GM18498 (cell line): ENCODE results near the gene ADAM8.
"Not testable (repeated sequence)": the region's sequence is repeated elsewhere in the genome, so short reads cannot be mapped to it uniquely, and the experiment has no call there.

ENCODE experiments used
- ATAC-seq: cut with Tn5 transposase; IDR thresholded peaks from one replicate; pipeline ENCODE4 v1.9.1; 2021; ENCODE audit warnings: mild to moderate bottlenecking, moderate library complexity; ENCODE audit not compliant: unreplicated experiment

Gene ADAM8

DNA sequence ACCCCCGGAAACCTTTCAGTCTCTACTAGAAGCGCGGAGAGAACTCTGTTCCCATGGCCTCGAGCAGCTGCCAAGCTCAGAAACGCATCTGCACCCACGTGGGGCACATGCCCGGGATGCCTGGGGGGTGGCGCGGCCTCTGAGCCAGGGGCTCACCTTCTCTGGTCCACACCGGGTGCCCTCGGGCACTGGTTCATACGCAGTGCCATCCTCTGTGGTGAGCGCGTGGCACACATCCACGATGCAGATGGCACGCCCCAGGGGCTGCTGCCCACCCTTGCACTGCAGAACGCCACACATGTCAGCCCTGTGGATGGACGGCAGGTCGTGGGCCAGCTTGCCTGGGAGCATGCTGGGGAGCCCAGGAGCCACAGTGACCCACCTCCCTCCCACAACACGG lies 6.5 kb downstream of the ADAM8 start:
- no peak for ATAC-seq

DNA sequence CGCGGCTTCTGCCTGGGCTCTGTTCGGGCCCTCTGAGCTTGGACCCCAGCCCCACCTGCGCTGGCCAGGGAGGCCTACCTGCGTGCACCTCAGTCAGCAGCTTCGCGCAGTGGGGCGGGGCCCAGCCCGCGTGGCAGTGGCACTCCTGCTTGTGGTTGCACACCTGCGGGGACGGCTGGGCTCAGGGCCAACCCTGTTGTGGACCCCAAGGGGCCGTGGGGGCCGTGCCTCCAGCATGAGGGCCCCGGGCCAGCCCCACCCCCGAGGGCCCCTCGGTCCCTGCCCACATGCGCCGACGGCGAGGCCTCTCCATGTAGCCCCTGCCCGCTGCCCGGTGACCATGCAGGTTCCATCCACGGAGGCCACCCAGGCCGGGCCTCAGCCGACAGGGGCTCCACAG lies 7.3 kb downstream of the ADAM8 start:
- ATAC-seq, result no peak

DNA sequence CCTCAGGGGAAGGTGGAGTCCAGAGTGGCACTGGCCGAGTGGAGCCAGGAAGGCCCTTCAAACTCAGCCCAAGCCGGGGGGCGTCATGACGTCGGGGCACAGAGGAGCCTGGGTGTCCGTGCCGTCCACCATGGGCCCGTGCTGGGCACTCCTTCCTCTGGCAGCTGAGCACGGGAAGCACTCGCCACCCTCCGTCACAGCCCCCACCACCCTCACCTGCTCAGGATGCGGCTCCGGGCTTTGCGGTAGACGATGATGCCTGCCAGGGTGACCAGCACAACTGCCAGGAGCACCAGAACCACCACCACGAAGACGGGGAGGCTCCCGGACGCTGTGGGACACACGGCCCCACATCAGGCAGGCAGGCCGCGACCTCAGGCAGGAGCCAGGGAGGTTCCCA lies 8.1 kb downstream of the ADAM8 start:
- no peak for ATAC-seq

GRCh38 chr10:133267829-133268228 lies 8.8 kb downstream of the ADAM8 start:
- no peak for ATAC-seq

- ATAC-seq, result no peak
These were observed 9.4 kb downstream of the ADAM8 start for GRCh38 chr10:133267293-133267692.

- no peak for ATAC-seq
These were observed 10.4 kb downstream of the ADAM8 start for GRCh38 chr10:133266056-133266795.

DNA sequence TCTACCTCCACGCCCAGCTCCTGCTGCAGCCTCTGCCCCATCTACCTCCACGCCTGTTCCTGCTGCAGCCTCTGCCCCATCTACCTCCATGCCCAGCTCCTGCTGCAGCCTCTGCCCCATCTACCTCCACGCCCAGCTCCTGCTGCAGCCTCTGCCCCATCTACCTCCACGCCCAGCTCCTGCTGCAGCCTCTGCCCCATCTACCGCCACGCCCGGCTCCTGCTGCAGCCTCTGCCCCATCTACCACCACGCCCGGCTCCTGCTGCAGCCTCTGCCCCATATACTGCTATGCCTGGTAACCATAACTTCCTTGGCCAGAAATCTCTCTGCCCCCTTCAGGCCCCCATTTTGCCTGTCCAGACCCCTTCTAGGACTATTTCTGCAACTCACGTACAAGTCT lies 11.6 kb downstream of the ADAM8 start:
- not testable (repeated sequence) for ATAC-seq

GRCh38 chr10:133264461-133264860 lies 12.2 kb downstream of the ADAM8 start:
- no peak for ATAC-seq

DNA sequence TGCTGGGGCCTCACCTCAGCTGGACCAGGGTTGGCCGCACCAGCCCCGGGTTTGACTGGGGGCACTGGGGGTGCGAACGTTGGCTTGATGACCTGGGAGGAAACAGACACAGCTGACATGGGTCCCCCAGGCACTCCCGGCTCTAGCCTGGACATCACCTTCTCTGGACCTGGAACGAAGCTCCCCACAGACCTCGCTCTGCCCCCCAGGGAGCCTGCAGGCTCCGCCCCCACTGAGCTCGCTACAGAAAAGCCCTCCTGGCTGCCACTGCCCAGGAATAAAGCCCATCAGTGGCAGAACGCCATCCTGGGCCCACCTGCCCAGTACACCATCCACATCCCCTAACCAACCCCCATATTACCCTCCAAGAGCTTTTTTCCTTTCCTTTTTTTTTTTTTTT lies 13.0 kb downstream of the ADAM8 start:
- ATAC-seq, result no peak

DNA sequence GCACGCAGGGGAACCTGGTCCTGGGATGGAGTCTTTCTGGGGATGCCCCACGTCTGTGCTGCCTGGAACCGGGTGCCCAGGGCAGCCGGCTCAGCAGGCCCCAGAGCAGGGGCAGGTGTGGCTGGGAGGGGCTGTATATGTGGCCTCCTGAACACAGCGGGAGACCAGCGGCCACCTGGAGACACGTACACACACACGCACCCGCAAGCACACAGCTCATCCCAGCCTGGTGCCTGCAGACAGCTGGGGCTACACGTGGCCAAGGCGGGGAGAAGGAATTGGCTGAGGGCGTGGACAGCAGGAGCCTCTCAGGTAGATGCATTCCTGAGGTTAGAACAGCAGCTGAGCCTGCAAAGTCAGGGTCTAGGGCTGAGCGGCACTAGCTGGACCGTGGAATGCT lies 14.0 kb downstream of the ADAM8 start:
- no peak for ATAC-seq

- peak; percentile 69 for ATAC-seq
These were observed 14.8 kb downstream of the ADAM8 start for GRCh38 chr10:133261726-133262325.

DNA sequence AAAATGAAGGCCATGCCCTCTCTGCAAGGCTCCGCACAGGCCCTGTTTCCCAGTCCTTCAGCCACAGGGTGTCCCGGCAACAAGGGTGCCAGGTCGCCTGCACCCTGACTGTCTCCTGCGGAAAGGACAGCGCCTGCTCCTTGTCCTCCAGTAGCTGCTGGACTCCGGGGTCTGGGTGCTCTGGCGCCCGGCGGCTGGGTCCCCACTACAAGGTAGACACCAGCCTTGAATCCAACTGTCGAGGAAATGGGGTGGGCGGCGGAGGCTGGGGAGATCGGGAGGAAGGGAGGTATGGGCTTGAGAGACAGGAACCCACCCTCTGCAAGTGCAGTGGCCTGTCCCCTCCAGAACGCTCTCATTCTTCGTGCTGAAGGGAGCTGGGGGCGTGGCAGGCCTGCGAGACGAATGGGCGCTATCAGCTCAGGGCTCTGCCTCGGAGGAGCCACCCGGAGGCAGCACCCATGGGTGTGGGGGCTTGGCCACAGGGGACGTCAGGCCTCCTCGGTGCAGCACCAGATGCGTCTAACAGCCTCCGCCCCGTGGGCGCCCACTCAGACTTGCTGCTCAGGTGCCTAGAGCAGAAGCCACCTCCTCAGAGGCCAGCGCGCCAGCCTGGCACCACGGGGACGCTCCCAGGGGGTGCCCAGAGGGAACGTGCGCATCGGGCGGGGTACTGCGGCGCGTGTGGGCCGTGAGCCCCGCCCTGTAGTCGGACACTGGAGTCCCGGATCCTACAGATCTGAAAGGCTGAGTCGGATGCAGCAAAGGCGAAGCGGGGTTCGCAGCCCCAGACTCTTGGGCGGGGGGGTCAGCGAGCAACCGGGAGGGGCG lies 15.6 kb downstream of the ADAM8 start:
- peak; percentile 51 for ATAC-seq

DNA sequence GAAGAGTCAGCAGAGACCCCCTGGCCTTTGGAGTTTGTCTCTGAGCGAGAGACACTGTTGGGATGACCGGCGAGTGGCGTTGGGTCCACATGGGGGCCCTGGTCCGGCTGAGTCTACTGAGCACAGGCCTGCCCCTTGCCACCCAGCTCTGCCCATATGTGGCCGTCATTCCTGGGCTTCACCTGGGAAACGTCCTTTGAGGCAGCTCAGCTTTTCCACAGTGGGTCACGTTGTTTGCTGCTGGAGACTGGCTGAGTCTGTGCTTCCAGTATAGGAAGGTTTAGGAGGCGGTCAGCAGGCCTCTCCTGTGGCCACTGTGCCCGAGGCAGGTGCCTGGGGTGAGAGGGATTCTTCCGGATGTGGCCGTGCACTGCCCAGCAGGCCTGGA lies 17.1 kb downstream of the ADAM8 start:
- ATAC-seq, result no peak

DNA sequence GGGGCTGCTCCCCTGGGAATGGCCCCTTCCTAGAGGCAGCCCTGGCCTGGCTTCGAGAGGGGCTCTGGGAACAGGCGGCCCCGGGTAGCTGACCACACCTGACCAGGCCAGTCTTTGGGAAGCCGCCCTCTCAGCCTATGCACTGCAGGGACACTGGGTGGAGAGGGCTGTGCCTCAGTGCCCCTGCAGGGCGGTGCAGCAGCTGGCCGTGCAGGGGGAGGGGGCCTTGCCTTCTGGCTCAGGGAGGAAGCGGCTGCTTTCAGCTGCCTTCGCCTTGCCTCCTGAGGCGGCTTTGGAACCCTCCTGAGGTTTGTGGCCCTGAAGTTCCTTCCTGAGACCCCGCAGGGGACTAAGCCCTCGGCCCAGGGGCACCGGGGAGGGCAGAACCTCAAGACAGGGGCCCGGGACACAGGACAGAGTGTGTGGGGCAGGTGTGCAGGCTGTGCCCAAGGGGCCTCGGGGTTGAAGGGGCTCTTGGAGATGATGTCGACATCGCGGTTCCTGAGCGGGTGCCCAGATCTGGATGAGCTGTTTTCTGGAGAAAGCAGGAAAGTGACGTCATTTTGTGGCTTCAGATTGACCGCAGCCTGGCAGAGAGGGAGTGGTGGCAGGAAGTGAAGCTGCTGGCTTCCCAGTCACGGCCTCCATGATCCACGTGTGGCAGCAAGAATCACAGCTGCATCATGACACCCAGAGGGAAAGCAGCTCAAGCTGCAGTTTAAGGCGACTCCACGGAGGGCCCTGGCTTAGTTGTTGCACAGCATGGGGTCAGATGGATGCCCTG lies 17.7 kb downstream of the ADAM8 start:
- ATAC-seq, result no peak

GRCh38 chr10:133258066-133258817 lies 18.4 kb downstream of the ADAM8 start:
- no peak for ATAC-seq

DNA sequence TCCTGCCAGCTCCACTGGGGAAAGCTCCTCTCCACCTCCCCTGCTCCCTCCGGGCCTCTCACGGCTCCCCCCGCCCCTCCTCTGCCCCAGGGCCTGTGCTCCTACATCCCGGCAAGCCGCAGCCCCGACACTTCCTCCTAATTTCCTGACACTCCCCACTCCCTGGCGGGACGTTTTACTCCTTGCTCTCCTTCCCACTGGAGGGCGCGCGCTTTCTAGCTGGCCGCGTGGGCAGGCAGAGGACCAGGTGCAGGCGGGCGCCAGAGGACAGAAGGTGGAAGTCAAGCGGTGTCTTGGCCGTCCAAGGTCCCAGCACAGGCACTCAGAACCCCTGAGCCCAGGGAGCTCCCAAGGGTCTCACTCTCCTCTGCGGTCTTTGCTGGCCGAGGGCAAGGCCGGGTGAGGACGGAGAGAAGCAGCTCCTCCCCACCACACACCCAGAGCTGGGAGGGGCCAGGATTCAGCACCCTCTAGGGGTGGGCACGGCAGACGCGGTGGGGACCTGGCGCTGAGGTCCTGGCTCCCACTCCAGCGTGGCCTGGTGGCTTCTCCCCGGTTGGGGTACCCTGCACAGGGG lies 19.1 kb downstream of the ADAM8 start:
- ATAC-seq, result no peak

DNA sequence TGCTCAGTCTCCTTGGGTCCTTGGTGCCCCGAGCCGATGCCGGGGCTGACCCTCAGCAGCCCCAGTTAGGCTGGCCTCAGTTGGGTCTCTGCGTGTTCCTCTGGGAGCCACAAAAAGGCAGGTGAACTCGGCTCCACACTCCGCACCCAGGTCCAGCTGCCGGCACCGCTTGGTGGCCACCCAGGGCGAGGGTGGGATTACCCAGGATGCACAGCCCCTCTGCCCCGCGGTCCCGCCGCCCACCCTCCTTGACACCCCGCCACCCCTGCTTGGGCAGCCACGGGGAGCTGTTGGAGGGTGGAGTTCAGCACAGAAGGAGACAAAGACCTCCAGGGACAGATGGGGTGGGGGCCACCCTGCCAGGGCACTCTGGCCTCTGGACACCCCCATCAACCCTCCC lies 21.3 kb downstream of the ADAM8 start:
- no peak for ATAC-seq

GRCh38 chr10:133254421-133255120 lies 22.1 kb downstream of the ADAM8 start:
- no peak for ATAC-seq

- no peak for ATAC-seq
These were observed 23.2 kb downstream of the ADAM8 start for GRCh38 chr10:133253361-133253955.
